ENCODE results near the gene VEGFB. TPM values are rescaled to one million over a fixed set of nuclear protein-coding genes. Genes with fewer than 3 reads are reported as not detected.

Gene VEGFB
- total and polyA plus RNA-seq, 2 donors (not counting 1 experiment from before 2014, with no cell fraction given) = 25.3 to 27.9 TPM

DNA sequence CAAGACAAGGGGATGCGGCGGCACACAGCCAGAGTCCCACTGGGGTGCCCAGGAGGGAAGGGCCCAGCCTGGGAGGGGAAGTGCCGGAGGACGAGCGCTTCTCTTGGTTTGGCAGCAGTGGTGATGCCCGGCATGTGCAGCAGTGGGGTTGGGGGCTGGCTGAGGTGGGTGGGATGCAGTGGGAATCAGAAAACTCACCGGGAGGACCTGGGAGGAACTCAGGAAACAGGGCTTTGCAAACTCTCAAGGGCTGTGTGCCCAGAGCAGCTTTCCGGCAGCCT, 24.9 kb upstream of the VEGFB start:
- no peak for DNase-seq (ENCODE audit: low read depth in 2 of 2)
- Histone ChIP-seq H3K27me3 (ENCODE audit: control insufficient read depth, insufficient read depth, low read length) (no peaks in the 10 kb centered on the region), H2AFZ (ENCODE audit: low read length) (no peak overlapping the region), H3K9me3 (ENCODE audit: control insufficient read depth, insufficient read depth, low read depth, low read length) (no peaks in the 10 kb centered on the region), H4K20me1 (ENCODE audit: control insufficient read depth, extremely low read depth, insufficient read depth, low read length) (no peaks in the 10 kb centered on the region), H3K4me2 (ENCODE audit: extremely low read depth, insufficient read depth, low read length) (no peak overlapping the region), H3K9ac (ENCODE audit: insufficient read depth, low read length) (no peak overlapping the region), H3K36me3 (ENCODE audit: control insufficient read depth, insufficient read depth, low read length) (peaks cover 13% of the 10 kb centered on the region), H3K4me1 (ENCODE audit: control insufficient read depth, extremely low read depth, insufficient read depth, low read length) (peaks cover 15% of the 10 kb centered on the region), H3K4me3 (replicated peaks in 1 of 4; ENCODE audit: control extremely low read depth in 1 of 4, insufficient read depth in 1 of 4, low read depth in 3 of 4, low read length in 4 of 4) (no peak overlapping the region), H3K27ac (ENCODE audit: insufficient read depth, low read length) (no peak overlapping the region), H3K79me2 (ENCODE audit: control insufficient read depth, insufficient read depth, low read length) (no peaks in the 10 kb centered on the region)
- no peak for TF ChIP-seq EZH2 (IDR thresholded peaks at IDR 0.05; ENCODE audit: low read length, missing control alignments)
- TF ChIP-seq, protein P1, sequence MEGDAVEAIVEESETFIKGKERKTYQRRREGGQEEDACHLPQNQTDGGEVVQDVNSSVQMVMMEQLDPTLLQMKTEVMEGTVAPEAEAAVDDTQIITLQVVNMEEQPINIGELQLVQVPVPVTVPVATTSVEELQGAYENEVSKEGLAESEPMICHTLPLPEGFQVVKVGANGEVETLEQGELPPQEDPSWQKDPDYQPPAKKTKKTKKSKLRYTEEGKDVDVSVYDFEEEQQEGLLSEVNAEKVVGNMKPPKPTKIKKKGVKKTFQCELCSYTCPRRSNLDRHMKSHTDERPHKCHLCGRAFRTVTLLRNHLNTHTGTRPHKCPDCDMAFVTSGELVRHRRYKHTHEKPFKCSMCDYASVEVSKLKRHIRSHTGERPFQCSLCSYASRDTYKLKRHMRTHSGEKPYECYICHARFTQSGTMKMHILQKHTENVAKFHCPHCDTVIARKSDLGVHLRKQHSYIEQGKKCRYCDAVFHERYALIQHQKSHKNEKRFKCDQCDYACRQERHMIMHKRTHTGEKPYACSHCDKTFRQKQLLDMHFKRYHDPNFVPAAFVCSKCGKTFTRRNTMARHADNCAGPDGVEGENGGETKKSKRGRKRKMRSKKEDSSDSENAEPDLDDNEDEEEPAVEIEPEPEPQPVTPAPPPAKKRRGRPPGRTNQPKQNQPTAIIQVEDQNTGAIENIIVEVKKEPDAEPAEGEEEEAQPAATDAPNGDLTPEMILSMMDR (conservative IDR thresholded peaks at IDR 0.05 in 1 of 2, IDR thresholded peaks at IDR 0.05 in 1 of 2; ENCODE audit: low read depth in 1 of 2, low read length in 2 of 2) = no peak

DNA sequence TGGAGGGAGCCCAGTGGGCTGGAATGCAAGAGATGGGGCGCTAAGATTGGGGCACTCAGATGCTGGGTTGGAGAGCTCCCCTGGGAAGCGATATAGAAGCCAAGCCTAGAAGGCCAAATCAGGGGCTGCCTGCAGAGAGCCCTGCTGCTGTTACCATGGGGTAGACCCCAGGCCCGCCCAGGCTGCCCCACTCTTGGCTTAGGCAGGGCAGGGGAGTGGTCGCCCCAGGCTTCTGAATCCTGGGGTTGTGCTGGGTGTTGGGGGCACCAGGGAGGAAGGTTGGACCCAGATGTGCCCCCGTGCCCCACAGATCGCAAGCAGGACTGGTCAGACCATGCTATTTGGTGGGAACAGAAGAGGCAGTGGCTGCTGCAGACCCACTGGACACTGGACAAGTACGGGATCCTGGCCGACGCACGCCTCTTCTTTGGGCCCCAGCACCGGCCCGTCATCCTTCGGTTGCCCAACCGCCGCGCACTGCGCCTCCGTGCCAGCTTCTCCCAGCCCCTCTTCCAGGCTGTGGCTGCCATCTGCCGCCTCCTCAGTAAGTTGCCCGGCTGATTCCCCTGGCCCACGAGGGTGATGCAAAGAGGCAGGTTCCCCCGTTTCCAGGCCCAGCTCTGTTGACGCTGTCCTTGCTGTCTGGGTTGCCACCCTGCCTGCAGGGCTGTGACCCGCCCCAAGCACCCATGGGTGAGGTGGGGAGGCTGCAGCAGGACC, 23.9 kb upstream of the VEGFB start:
- Histone ChIP-seq H3K9me3 (ENCODE audit: control insufficient read depth, insufficient read depth, low read depth, low read length) (no peaks in the 10 kb centered on the region), H3K4me1 (ENCODE audit: control insufficient read depth, extremely low read depth, insufficient read depth, low read length) (peaks cover 19% of the 10 kb centered on the region), H3K36me3 (ENCODE audit: control insufficient read depth, insufficient read depth, low read length) (peaks cover 13% of the 10 kb centered on the region), H3K79me2 (ENCODE audit: control insufficient read depth, insufficient read depth, low read length) (no peaks in the 10 kb centered on the region), H3K4me3 (replicated peaks in 1 of 4; ENCODE audit: control extremely low read depth in 1 of 4, insufficient read depth in 1 of 4, low read depth in 3 of 4, low read length in 4 of 4) (no peak overlapping the region), H3K9ac (ENCODE audit: insufficient read depth, low read length) (no peak overlapping the region), H2AFZ (ENCODE audit: low read length) (no peak overlapping the region), H3K27me3 (ENCODE audit: control insufficient read depth, insufficient read depth, low read length) (no peaks in the 10 kb centered on the region), H3K27ac (ENCODE audit: insufficient read depth, low read length) (no peak overlapping the region), H4K20me1 (ENCODE audit: control insufficient read depth, extremely low read depth, insufficient read depth, low read length) (no peaks in the 10 kb centered on the region), H3K4me2 (ENCODE audit: extremely low read depth, insufficient read depth, low read length) (no peak overlapping the region)
- TF ChIP-seq EZH2 (IDR thresholded peaks at IDR 0.05; ENCODE audit: low read length, missing control alignments) = no peak
- TF ChIP-seq, protein P1 (conservative IDR thresholded peaks at IDR 0.05 in 1 of 2, IDR thresholded peaks at IDR 0.05 in 1 of 2; ENCODE audit: low read depth in 1 of 2, low read length in 2 of 2) = no peak
- DNase-seq (ENCODE audit: low read depth in 2 of 2) = no peak

DNA sequence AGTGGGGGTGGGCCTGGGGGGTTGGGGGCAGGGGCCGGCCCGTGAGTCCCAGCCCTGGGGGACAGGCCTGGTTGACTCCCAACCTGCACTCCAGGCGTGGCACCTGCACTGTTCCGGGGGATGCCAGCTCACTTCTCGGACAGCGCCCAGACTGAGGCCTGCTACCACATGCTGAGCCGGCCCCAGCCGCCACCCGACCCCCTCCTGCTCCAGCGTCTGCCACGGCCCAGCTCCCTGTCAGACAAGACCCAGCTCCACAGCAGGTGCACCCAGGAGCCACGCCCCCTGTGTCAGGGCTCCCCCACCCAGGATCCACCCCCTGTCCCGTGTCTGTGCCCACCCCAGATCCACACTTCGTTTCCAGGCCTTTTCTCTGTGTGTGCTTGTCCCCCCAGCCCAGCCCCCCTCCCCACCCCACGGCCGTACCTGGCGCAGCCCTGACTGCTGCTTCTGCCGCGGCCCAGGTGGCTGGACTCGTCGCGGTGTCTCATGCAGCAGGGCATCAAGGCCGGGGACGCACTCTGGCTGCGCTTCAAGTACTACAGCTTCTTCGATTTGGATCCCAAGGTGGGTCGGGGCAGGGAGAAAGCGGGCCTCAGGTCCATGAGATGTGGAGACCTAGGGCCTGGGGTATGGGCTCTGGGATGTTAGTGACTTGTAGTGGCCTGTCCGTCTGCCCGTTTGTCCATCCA, 23.1 kb upstream of the VEGFB start:
- no peaks in the 10 kb centered on the region for H3K9me3 ChIP-seq (ENCODE audit: control insufficient read depth, insufficient read depth, low read depth, low read length)
- no peak overlapping the region for H3K4me3 ChIP-seq (replicated peaks in 1 of 4; ENCODE audit: control extremely low read depth in 1 of 4, insufficient read depth in 1 of 4, low read depth in 3 of 4, low read length in 4 of 4)
- H4K20me1 ChIP-seq (ENCODE audit: control insufficient read depth, extremely low read depth, insufficient read depth, low read length) = no peaks in the 10 kb centered on the region
- H3K27ac ChIP-seq (ENCODE audit: insufficient read depth, low read length) = no peak overlapping the region
- no peak overlapping the region for H2AFZ ChIP-seq (ENCODE audit: low read length)
- DNase-seq (ENCODE audit: low read depth in 2 of 2) = no peak
- no peaks in the 10 kb centered on the region for H3K79me2 ChIP-seq (ENCODE audit: control insufficient read depth, insufficient read depth, low read length)
- no peaks in the 10 kb centered on the region for H3K27me3 ChIP-seq (ENCODE audit: control insufficient read depth, insufficient read depth, low read length)
- peaks cover 7% of the 10 kb centered on the region for H3K36me3 ChIP-seq (ENCODE audit: control insufficient read depth, insufficient read depth, low read length)
- H3K4me2 ChIP-seq (ENCODE audit: extremely low read depth, insufficient read depth, low read length) = no peak overlapping the region
- TF ChIP-seq EZH2 (IDR thresholded peaks at IDR 0.05; ENCODE audit: low read length, missing control alignments) = no peak
- TF ChIP-seq, protein P1 (conservative IDR thresholded peaks at IDR 0.05 in 1 of 2, IDR thresholded peaks at IDR 0.05 in 1 of 2; ENCODE audit: low read depth in 1 of 2, low read length in 2 of 2) = no peak
- H3K4me1 ChIP-seq (ENCODE audit: control insufficient read depth, extremely low read depth, insufficient read depth, low read length) = peaks cover 19% of the 10 kb centered on the region
- no peak overlapping the region for H3K9ac ChIP-seq (ENCODE audit: insufficient read depth, low read length)

Data from fibroblast of lung (primary cell).